ENCODE results near the gene ERCC1. TPM values are rescaled to one million over a fixed set of nuclear protein-coding genes. Genes with fewer than 3 reads are reported as not detected.
A peak's percentile ranks its signal among the peaks of the same experiment; 100 is the strongest.

The ERCC1 gene
- total and polyA plus RNA-seq, 7 donors, result 27.3 to 67.0 (median 41.8) TPM

DNA sequence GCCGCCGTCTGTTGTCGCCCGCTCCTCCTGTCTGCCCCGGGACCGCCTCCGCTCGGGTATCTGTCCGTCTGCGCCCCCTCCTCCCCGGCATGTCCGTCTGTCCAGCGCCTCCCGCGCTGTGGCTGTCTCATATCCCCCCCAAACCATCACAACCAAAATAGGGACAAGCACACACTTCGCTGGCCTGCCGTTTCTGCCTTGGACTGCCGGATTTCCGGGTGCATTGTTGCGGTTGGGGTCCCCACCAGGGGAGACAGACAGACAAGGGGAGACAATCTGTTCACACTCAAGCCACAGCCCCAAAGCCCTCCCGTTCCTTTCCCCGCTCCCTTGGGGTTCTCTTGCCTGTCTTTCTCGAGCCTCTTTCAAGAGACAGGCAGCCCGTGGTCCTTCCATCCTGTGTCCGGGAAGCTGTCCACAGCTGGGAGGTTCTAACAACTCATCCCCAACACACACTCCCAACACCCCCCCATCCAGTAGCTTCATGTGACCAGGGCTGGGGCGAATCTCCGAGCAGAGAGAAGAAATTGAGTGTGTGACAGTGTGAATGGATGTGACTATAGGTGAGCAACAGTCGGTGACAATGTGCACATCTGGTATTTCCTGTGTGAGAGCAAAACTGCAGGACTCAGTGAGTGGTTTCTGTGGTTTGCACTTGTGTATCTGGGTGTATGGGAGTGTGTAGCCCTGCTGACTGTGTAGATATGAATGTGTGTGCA is 27.6 kb upstream of the ERCC1 start:
- peak; percentile 83 for DNase-seq
- Histone ChIP-seq H3K4me3 (peak overlapping the region; percentile 45 to 73 (median 59)), H3K9me3 (no peaks in the 10 kb centered on the region), H3K36me3 (no peaks in the 10 kb centered on the region), H3K27ac (peak overlapping the region; percentile 84 to 87 (median 86)), H3K27me3 (no peaks in the 10 kb centered on the region), H3K4me1 (peaks cover 0 to 54% (median 47%) of the 10 kb centered on the region in 4 donors)
- TF ChIP-seq POLR2A (IDR thresholded peaks at IDR 0.05) (peak in 1 of 2 donors; percentile 9), POLR2AphosphoS5 (IDR thresholded peaks at IDR 0.05) (peak in 2 of 4 donors; percentile 2 to 51), EP300 (IDR thresholded peaks at IDR 0.05) (no peak)
- TF ChIP-seq, protein P1, sequence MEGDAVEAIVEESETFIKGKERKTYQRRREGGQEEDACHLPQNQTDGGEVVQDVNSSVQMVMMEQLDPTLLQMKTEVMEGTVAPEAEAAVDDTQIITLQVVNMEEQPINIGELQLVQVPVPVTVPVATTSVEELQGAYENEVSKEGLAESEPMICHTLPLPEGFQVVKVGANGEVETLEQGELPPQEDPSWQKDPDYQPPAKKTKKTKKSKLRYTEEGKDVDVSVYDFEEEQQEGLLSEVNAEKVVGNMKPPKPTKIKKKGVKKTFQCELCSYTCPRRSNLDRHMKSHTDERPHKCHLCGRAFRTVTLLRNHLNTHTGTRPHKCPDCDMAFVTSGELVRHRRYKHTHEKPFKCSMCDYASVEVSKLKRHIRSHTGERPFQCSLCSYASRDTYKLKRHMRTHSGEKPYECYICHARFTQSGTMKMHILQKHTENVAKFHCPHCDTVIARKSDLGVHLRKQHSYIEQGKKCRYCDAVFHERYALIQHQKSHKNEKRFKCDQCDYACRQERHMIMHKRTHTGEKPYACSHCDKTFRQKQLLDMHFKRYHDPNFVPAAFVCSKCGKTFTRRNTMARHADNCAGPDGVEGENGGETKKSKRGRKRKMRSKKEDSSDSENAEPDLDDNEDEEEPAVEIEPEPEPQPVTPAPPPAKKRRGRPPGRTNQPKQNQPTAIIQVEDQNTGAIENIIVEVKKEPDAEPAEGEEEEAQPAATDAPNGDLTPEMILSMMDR (IDR thresholded peaks at IDR 0.05), result no peak
- intact Hi-C loops (cut with DNase I), result no loop called here
- 3 to 4% methylated on average over 28 of the region's 28 CpGs for WGBS, 2 donors

DNA sequence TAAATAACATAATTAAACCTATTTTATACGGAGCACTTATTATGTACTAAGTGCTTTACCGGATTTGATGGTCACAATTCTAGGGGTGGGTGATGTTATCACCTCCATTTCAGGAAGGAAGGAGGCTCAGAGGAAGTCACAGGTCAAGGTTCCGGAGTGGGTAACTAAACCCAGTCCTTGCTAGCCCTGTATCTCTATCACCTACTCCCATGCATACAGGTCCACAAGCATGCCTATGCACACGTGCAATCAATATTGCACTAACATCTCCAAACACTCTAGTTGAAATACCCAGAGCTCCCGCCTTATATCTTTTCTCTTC is 26.3 kb upstream of the ERCC1 start:
- Histone ChIP-seq H3K4me1 (peaks cover 0 to 43% (median 36%) of the 10 kb centered on the region in 4 donors), H3K27me3 (no peaks in the 10 kb centered on the region), H3K9me3 (no peaks in the 10 kb centered on the region), H3K36me3 (no peaks in the 10 kb centered on the region), H3K27ac (peak overlapping the region; percentile 84 to 87 (median 86)), H3K4me3 (peak overlapping the region; percentile 45 to 73 (median 59))
- TF ChIP-seq, protein P1 (IDR thresholded peaks at IDR 0.05), result peak in 1 of 4 experiments; percentile 4
- no peak for TF ChIP-seq POLR2AphosphoS5 (IDR thresholded peaks at IDR 0.05)
- no peak for DNase-seq
- intact Hi-C loops (cut with DNase I), result no loop called here
- 11 to 21% methylated on average over 5 of the region's 5 CpGs for WGBS, 2 donors

DNA sequence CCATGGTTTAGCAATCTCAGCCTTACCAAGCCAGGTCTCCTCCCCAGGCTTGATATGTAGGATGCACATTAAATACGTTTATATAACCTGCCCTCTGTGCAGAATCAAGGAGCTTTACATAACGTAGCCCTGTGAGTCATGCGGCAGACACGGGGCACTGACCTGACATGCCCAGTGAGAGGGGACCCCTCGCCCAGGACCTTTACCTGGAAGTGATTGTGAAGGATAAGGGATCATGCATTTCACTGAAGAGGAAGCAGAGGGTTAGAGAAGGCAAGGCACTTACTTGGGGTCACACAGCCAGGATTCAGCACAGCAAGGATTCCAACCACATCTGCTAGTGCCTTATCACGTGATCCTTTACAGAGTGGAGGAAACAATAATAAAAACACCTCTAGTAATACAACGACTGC is 25.2 kb upstream of the ERCC1 start:
- peak overlapping the region in 2 of 4 donors; percentile 84 to 87 for H3K27ac ChIP-seq
- H3K9me3 ChIP-seq, result no peaks in the 10 kb centered on the region
- H3K4me3 ChIP-seq, result no peak overlapping the region
- DNase-seq, result no peak
- peaks cover 0 to 41% (median 37%) of the 10 kb centered on the region in 4 donors for H3K4me1 ChIP-seq
- intact Hi-C loops (cut with DNase I), result no loop called here
- TF ChIP-seq, protein P1 (IDR thresholded peaks at IDR 0.05), result no peak
- TF ChIP-seq POLR2AphosphoS5 (IDR thresholded peaks at IDR 0.05) (no peak), POLR2A (IDR thresholded peaks at IDR 0.05) (no peak), EP300 (IDR thresholded peaks at IDR 0.05) (no peak)
- 20 to 67% methylated on average over 7 of the region's 7 CpGs for WGBS, 2 donors
- no peaks in the 10 kb centered on the region for H3K27me3 ChIP-seq
- no peaks in the 10 kb centered on the region for H3K36me3 ChIP-seq

DNA sequence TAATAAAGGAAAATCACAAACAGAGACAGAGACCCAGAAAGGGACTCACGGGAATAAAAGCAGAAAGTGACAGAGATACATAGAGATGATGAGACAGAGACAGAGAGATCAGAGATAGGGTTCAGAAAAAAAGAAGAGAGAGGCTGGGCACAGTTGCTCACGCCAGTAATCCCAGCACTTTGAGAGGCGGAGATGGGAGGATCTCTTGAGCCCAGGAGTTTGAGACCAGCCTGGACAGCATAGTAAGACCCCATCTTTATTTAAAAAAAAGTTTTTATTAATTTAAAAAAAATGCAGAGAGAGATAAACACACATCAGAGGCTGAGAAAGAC is 24.7 kb upstream of the ERCC1 start:
- Histone ChIP-seq H3K27ac (peak overlapping the region in 2 of 4 donors; percentile 84 to 87), H3K4me3 (no peak overlapping the region), H3K4me1 (peaks cover 0 to 42% (median 40%) of the 10 kb centered on the region in 4 donors), H3K36me3 (no peaks in the 10 kb centered on the region), H3K9me3 (no peaks in the 10 kb centered on the region), H3K27me3 (no peaks in the 10 kb centered on the region)
- intact Hi-C loops (cut with DNase I), result no loop called here
- TF ChIP-seq POLR2AphosphoS5 (IDR thresholded peaks at IDR 0.05) (no peak), POLR2A (IDR thresholded peaks at IDR 0.05) (no peak), EP300 (IDR thresholded peaks at IDR 0.05) (no peak)
- TF ChIP-seq, protein P1 (IDR thresholded peaks at IDR 0.05), result no peak
- DNase-seq, result no peak
- 89 to 93% methylated on average over 3 of the region's 3 CpGs for WGBS, 2 donors

DNA sequence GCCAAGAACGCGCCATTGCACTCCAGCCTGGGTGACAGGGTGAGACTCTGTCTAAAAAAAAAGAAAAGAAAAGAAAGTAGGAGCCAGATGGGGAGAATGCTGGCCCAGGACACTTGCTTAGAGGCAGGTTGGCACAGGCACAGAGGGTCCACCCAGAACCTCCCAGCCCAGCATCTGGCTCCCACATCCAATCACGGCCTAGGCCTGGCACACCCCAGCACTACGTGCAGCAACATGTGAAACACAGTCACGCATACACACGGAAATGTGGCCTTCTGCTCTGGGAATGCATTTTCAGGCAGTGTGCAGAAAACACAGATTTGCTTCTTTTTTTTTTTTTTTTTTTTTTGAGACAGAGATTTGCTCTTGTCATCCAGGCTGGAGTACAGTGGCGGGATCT is 23.2 kb upstream of the ERCC1 start:
- Histone ChIP-seq H3K4me1 (peaks cover 0 to 50% (median 48%) of the 10 kb centered on the region in 4 donors), H3K27me3 (no peaks in the 10 kb centered on the region), H3K9me3 (no peaks in the 10 kb centered on the region), H3K36me3 (no peaks in the 10 kb centered on the region), H3K27ac (no peak overlapping the region), H3K4me3 (no peak overlapping the region)
- TF ChIP-seq, protein P1 (IDR thresholded peaks at IDR 0.05), result no peak
- TF ChIP-seq POLR2AphosphoS5 (IDR thresholded peaks at IDR 0.05), result no peak
- TF ChIP-seq EP300 (IDR thresholded peaks at IDR 0.05), result no peak
- TF ChIP-seq POLR2A (IDR thresholded peaks at IDR 0.05), result no peak
- DNase-seq, result no peak
- intact Hi-C loops (cut with DNase I), result no loop called here
- WGBS, 2 donors, result 62 to 82% methylated on average over 7 of the region's 7 CpGs
